DND-41 (cell line): ENCODE data around the gene EPB41L4B.

ENCODE experiments used
- EZH2 ChIP-seq: IDR thresholded peaks from 3 replicates; pipeline ENCODE4 v1.6.1; 2012; ENCODE audit warnings: borderline replicate concordance, low read depth, mild to moderate bottlenecking, moderate library complexity, low read length, inconsistent platforms; ENCODE audit not compliant: severe bottlenecking
- TF ChIP-seq, protein P1 (sequence below): IDR thresholded peaks from 2 replicates; pipeline ENCODE4 v1.5.1; 2012; ENCODE audit warnings: borderline replicate concordance, low read length, moderate library complexity, mild to moderate bottlenecking; ENCODE audit not compliant: poor library complexity, severe bottlenecking; ENCODE audit errors: extremely low read depth

DNA sequence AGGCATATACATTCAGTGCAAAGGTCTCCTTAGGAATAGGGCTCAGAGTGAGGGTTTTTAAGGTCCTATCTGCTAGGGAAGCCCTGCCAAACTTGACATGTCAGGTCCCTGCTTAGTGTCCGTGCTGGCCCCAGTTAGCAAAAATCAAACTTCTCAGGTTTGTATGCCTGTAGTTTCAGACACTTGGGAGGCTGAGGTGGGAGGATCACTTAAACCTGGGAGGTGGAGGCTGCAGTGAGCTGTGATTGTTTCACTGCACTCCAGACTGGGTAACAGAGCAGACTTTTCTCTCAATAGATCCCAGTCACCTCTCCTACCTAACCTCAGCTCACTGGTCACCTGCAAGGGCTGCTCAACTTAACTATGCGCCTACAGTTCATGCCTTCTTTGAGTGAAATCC, 182.4 kb downstream of the EPB41L4B start:
- TF ChIP-seq EZH2 = no peak
- TF ChIP-seq, protein P1, sequence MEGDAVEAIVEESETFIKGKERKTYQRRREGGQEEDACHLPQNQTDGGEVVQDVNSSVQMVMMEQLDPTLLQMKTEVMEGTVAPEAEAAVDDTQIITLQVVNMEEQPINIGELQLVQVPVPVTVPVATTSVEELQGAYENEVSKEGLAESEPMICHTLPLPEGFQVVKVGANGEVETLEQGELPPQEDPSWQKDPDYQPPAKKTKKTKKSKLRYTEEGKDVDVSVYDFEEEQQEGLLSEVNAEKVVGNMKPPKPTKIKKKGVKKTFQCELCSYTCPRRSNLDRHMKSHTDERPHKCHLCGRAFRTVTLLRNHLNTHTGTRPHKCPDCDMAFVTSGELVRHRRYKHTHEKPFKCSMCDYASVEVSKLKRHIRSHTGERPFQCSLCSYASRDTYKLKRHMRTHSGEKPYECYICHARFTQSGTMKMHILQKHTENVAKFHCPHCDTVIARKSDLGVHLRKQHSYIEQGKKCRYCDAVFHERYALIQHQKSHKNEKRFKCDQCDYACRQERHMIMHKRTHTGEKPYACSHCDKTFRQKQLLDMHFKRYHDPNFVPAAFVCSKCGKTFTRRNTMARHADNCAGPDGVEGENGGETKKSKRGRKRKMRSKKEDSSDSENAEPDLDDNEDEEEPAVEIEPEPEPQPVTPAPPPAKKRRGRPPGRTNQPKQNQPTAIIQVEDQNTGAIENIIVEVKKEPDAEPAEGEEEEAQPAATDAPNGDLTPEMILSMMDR = no peak
